ENCODE results near the gene SH3PXD2A. TPM values are rescaled to one million over a fixed set of nuclear protein-coding genes. Genes with fewer than 3 reads are reported as not detected.

The SH3PXD2A gene
- total RNA-seq, 1 experiment from 2014 or later: 4.5 TPM

- Histone ChIP-seq H3K4ac (ENCODE audit: low read depth, low read length) (no peak overlapping the region), H3K23me2 (ENCODE audit: insufficient read length, low read depth, low read length, poor library complexity, severe bottlenecking) (no peaks in the 10 kb centered on the region), H3K79me1 (ENCODE audit: insufficient read depth, low read depth, low read length, poor library complexity, severe bottlenecking) (no peaks in the 10 kb centered on the region), H3K27ac (ENCODE audit: insufficient read length, low read depth, low read length) (no peak overlapping the region), H3K23ac (ENCODE audit: insufficient read length, low read depth, low read length) (no peak overlapping the region), H3K27me3 (ENCODE audit: insufficient read depth, low read length) (no peaks in the 10 kb centered on the region), H2BK12ac (ENCODE audit: insufficient read length, low read depth, low read length) (no peak overlapping the region), H2BK20ac (ENCODE audit: low read depth, low read length, poor library complexity, severe bottlenecking) (no peak overlapping the region), H3T11ph (ENCODE audit: low read length) (no peak overlapping the region), H3K4me1 (ENCODE audit: insufficient read depth, low read length) (peaks cover 14% of the 10 kb centered on the region; the same call in 1 of the 2 replicates), H4K5ac (ENCODE audit: insufficient read length, low read depth, low read length) (no peak overlapping the region), H3K79me2 (ENCODE audit: insufficient read depth, low read length) (no peaks in the 10 kb centered on the region), H3K56ac (ENCODE audit: insufficient read length, low read depth, low read length) (no peak overlapping the region), H3K14ac (ENCODE audit: insufficient read depth, low read length) (no peak overlapping the region), H4K8ac (replicated peaks; ENCODE audit: insufficient read length, low read depth, low read length) (no peak overlapping the region), H2AK5ac (ENCODE audit: insufficient read length, low read length) (no peak overlapping the region), H3K4me2 (ENCODE audit: insufficient read depth, insufficient read length, low read length) (no peak overlapping the region), H3K9me3 (ENCODE audit: control insufficient read depth, low read depth, low read length) (no peaks in the 10 kb centered on the region), H2BK5ac (ENCODE audit: insufficient read length, low read length) (no peak overlapping the region), H2BK15ac (ENCODE audit: low read depth, low read length) (no peak overlapping the region), H2BK120ac (ENCODE audit: low read depth, low read length, poor library complexity, severe bottlenecking) (no peak overlapping the region), H4K20me1 (ENCODE audit: control insufficient read depth, insufficient read depth, insufficient read length) (no peaks in the 10 kb centered on the region), H3K18ac (ENCODE audit: insufficient read length, low read depth, low read length) (no peak overlapping the region), H4K91ac (ENCODE audit: insufficient read length, low read depth, low read length) (no peak overlapping the region), H3K9ac (ENCODE audit: extremely low read depth, insufficient read length, low read length) (no peak overlapping the region), H2AFZ (ENCODE audit: low read length) (no peak overlapping the region)
- H3K27me3 Mint-ChIP-seq (ENCODE audit: low read depth): peaks cover 9% of the 10 kb centered on the region
- H3K36me3 Mint-ChIP-seq (ENCODE audit: insufficient read depth in 1 of 3, low read depth in 3 of 3): no peaks in the 10 kb centered on the region
- no peaks in the 10 kb centered on the region for H3K9me3 Mint-ChIP-seq
- no peak overlapping the region for H3K4me3 Mint-ChIP-seq
- no peak for TF ChIP-seq CTCF (conservative IDR thresholded peaks at IDR 0.05)
- peaks cover 43 to 46% of the 10 kb centered on the region in 2 experiments for H3K4me1 Mint-ChIP-seq
- H3K27ac Mint-ChIP-seq: no peak overlapping the region
- no CpG with 5 or more reads among the region's 3 CpGs for WGBS (ENCODE audit: extremely low coverage, insufficient read length, low lambda C conversion rate)
- no peak for DNase-seq
Measured at GRCh38 chr10:103843045-103843444, 12.3 kb downstream of the SH3PXD2A start.

All from H9 (cell line).